ENCODE measurements around the gene ASIC4. TPM values are rescaled to one million over a fixed set of nuclear protein-coding genes. Genes with fewer than 3 reads are reported as not detected.

Gene ASIC4
- total and polyA plus RNA-seq, 2 of the 13 experiments (the other 11 are each of a cell fraction or from before 2014, with no cell fraction given), result 0.03 TPM; not detected in 1

DNA sequence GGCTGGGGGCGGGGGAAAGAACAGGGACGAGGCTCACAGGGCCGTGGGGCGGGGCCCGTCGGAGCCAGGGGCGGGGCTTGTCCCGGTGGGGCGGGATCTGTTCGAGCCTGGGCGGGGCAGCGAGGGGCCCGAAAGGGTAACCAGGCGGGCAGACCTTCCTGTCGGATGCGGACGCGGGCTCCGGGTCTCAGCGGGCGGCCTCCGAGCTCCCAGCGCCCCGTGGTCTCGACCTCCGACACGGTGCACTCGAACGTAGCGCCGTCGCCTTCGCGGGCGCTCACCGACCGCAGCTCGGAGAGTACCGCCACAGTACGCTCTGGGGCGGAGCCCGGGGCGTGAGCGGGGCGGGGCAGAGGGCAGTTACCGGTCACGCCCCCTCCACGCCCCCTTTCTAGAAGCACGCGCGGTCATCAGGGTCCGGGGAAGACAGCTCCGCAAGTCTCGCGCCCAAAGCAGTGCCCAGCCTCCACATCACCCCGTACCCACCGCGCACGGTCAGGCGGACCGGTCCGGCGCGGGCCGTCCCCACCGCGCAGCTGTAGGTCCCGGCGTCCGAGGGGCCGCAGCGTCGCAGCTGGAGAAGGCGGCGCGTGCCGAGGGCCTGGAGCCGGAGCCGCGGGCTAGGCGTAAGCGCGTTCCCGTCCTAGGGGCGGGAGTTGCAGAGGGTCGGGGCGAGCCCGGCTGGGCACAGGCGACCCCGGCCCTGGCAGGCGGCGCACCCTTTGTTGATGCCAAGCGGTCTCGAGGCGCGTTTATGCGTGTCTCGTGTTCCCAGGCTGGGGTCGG is 38.3 kb downstream of the ASIC4 start (continued):
- TF ChIP-seq, protein P1, sequence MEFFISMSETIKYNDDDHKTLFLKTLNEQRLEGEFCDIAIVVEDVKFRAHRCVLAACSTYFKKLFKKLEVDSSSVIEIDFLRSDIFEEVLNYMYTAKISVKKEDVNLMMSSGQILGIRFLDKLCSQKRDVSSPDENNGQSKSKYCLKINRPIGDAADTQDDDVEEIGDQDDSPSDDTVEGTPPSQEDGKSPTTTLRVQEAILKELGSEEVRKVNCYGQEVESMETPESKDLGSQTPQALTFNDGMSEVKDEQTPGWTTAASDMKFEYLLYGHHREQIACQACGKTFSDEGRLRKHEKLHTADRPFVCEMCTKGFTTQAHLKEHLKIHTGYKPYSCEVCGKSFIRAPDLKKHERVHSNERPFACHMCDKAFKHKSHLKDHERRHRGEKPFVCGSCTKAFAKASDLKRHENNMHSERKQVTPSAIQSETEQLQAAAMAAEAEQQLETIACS (CRISPR knock-in tag; IDR thresholded peaks at IDR 0.05), result 0 out of 2 replicates have a peak, but pooled peaks have one; percentile 79
- TF ChIP-seq PPARG (CRISPR knock-in tag; conservative IDR thresholded peaks at IDR 0.05) (no peak), BRD4 (CRISPR knock-in tag; IDR thresholded peaks at IDR 0.05) (no peak), ZNF652 (CRISPR knock-in tag; IDR thresholded peaks at IDR 0.05; ENCODE audit: borderline replicate concordance, low read depth) (no peak), MATR3 (CRISPR knock-in tag; IDR thresholded peaks at IDR 0.05) (no peak), ZNF563 (CRISPR knock-in tag; IDR thresholded peaks at IDR 0.05) (peak; percentile 81), IKZF1 (IDR thresholded peaks at IDR 0.05) (no peak), ZNF441 (CRISPR knock-in tag; IDR thresholded peaks at IDR 0.05; ENCODE audit: borderline replicate concordance) (peak; percentile 86), YEATS4 (CRISPR knock-in tag; IDR thresholded peaks at IDR 0.05; ENCODE audit: borderline replicate concordance) (peak; percentile 67; the same call in 1 of the 2 replicates), NR2F1 (CRISPR knock-in tag; IDR thresholded peaks at IDR 0.05) (0 out of 4 replicates have a peak, but pooled peaks of 1 of the 2 experiments have one; percentile 6), YEATS2 (CRISPR knock-in tag; IDR thresholded peaks at IDR 0.05; ENCODE audit: borderline replicate concordance) (no peak), HMG20B (CRISPR knock-in tag; conservative IDR thresholded peaks at IDR 0.05) (no peak), MAFG (CRISPR knock-in tag; IDR thresholded peaks at IDR 0.05) (no peak), DMAP1 (CRISPR knock-in tag; IDR thresholded peaks at IDR 0.05) (peak; percentile 48; the same call in 1 of the 2 replicates), ZFP90 (CRISPR knock-in tag; IDR thresholded peaks at IDR 0.05; ENCODE audit: borderline replicate concordance) (no peak; the same call in 1 of the 2 replicates), MED13 (CRISPR knock-in tag; IDR thresholded peaks at IDR 0.05) (no peak)
- TF ChIP-seq, protein P2, sequence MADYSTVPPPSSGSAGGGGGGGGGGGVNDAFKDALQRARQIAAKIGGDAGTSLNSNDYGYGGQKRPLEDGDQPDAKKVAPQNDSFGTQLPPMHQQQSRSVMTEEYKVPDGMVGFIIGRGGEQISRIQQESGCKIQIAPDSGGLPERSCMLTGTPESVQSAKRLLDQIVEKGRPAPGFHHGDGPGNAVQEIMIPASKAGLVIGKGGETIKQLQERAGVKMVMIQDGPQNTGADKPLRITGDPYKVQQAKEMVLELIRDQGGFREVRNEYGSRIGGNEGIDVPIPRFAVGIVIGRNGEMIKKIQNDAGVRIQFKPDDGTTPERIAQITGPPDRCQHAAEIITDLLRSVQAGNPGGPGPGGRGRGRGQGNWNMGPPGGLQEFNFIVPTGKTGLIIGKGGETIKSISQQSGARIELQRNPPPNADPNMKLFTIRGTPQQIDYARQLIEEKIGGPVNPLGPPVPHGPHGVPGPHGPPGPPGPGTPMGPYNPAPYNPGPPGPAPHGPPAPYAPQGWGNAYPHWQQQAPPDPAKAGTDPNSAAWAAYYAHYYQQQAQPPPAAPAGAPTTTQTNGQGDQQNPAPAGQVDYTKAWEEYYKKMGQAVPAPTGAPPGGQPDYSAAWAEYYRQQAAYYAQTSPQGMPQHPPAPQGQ (CRISPR knock-in tag; IDR thresholded peaks at IDR 0.05; ENCODE audit: borderline replicate concordance), result no peak
- TF ChIP-seq, protein P3, sequence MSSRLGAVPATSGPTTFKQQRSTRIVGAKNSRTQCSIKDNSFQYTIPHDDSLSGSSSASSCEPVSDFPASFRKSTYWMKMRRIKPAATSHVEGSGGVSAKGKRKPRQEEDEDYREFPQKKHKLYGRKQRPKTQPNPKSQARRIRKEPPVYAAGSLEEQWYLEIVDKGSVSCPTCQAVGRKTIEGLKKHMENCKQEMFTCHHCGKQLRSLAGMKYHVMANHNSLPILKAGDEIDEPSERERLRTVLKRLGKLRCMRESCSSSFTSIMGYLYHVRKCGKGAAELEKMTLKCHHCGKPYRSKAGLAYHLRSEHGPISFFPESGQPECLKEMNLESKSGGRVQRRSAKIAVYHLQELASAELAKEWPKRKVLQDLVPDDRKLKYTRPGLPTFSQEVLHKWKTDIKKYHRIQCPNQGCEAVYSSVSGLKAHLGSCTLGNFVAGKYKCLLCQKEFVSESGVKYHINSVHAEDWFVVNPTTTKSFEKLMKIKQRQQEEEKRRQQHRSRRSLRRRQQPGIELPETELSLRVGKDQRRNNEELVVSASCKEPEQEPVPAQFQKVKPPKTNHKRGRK (CRISPR knock-in tag; IDR thresholded peaks at IDR 0.05), result no peak
- TF ChIP-seq, protein P4, sequence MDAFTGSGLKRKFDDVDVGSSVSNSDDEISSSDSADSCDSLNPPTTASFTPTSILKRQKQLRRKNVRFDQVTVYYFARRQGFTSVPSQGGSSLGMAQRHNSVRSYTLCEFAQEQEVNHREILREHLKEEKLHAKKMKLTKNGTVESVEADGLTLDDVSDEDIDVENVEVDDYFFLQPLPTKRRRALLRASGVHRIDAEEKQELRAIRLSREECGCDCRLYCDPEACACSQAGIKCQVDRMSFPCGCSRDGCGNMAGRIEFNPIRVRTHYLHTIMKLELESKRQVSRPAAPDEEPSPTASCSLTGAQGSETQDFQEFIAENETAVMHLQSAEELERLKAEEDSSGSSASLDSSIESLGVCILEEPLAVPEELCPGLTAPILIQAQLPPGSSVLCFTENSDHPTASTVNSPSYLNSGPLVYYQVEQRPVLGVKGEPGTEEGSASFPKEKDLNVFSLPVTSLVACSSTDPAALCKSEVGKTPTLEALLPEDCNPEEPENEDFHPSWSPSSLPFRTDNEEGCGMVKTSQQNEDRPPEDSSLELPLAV (CRISPR knock-in tag; conservative IDR thresholded peaks at IDR 0.05; ENCODE audit: low read depth), result no peak
- TF ChIP-seq, protein P5, sequence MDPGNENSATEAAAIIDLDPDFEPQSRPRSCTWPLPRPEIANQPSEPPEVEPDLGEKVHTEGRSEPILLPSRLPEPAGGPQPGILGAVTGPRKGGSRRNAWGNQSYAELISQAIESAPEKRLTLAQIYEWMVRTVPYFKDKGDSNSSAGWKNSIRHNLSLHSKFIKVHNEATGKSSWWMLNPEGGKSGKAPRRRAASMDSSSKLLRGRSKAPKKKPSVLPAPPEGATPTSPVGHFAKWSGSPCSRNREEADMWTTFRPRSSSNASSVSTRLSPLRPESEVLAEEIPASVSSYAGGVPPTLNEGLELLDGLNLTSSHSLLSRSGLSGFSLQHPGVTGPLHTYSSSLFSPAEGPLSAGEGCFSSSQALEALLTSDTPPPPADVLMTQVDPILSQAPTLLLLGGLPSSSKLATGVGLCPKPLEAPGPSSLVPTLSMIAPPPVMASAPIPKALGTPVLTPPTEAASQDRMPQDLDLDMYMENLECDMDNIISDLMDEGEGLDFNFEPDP (CRISPR knock-in tag; conservative IDR thresholded peaks at IDR 0.05), result peak; percentile 93; the same call in 1 of the 2 replicates

All from HepG2 (cell line).